ENCODE results near the gene MEIOSIN. TPM values are rescaled to one million over a fixed set of nuclear protein-coding genes. Genes with fewer than 3 reads are reported as not detected.
"Not testable (repeated sequence)": the region's sequence is repeated elsewhere in the genome, so short reads cannot be mapped to it uniquely, and the experiment has no call there.

The MEIOSIN gene, protein sequence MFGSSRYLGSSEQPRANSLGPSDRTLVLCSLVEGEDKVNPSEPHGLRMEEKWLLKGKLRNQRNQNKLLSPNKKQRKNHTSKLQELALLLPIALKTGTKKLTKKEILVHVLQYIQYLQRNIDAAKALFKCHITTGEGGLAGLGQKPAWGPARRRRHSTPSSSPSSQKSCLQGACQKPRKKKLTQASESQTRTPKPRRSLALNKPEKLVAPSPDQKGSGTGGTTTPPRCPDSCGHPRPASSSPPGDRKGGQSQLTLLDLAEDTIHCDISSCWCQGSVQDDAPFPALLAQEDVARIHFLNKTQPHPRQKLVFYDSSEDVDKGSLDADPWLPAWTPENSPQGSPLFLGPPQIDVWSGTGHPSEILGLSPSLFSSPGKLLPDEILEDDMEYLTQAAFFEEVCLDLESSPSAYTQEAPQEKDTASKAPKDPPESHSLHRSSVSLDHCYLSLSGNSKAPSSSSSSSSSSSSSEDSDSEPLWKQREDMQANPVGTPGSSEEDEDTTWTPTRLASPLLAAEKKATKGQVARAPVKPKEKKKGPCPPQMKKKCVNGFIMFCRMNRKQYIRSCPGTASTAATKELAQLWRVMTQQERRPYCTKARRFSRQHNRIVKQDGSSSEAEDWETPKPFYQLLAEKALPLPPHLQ
- total RNA-seq, result not detected
- long read RNA-seq, result 0 reads

DNA sequence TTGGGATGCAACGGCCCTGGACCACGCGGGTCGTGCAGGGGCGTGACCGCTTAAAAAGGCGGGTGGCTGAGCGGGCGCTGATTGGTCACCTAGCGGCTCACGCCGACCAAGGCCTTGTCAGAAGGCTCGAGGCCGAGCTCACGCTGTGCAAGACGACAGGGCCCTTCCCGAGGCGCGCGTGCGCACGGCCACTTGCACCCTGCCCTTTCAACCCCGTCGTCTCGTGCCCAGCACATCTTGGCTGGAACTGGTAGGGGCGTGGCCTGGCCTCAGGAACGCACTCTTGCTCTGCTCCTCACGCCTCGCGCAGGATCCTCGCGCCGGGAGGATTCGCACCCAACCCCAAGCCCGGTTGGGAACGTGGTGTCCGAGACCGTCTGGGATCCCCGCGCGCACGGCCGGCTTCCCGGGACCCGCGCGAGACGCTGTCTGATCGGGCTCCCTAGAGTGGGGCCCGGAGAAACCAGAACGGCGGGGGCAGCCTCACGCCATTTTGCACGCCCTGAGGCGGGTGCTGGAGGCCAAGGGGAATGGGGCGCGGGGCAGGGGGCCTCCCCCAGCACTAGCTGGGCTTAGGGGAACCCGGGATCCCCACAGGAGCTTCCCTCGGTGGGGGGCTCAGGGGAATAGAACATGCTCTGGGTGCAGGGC lies at the start of gene MEIOSIN:
TSS of gene MEIOSIN (plus strand) at position 280 of the 651 bp plus-strand sequence. CDS start 1,938 bp downstream, outside the sequence.
- DNase-seq (no peak), ATAC-seq (ENCODE audit: poor library complexity) (no peak)
- intact Hi-C loops (cut with DNase I), result no loop called here

DNA sequence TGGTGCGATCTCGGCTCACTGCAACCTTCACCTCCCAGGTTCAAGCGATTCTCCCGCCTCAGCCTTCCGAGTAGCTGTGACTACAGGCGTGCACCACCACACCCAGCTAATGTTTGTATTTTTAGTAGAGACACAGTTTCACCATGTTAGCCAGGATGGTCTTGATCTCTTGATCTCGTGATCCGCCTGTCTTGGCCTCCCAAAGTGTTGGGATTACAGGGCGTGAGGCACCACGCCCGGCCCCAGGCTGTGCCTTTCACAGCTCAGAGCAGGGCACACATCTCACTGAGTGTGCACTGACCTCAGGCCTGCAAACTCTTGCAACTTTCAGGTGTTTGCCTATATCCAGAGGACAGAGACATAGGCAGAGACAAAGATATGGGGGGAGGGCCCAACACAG lies 48.2 kb upstream of the MEIOSIN start:
- intact Hi-C loops (cut with DNase I); DNase-seq; ATAC-seq (ENCODE audit: poor library complexity): not testable (repeated sequence)

DNA sequence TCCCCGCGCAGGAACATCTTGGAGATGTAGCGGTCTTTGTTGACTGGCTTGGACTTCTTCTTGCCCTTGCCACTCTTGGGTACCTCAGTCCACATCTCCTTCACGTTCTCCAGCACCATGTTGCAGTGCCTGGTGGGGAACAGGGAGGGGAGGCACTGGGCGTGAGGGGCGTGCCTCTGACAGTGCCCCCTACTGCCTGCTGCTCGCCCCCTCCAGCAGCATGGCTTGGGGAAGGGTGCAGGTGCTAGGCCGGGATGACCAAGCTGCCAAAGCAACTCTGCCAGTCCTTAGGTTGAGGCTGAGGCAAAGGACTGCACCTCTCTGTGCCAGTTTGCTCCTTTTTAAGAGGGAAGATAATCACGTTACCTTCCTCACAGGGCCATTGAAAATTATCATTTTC lies 45.6 kb upstream of the MEIOSIN start:
- intact Hi-C loops (cut with DNase I), result no loop called here
- no peak for DNase-seq
- no peak for ATAC-seq (ENCODE audit: poor library complexity)

DNA sequence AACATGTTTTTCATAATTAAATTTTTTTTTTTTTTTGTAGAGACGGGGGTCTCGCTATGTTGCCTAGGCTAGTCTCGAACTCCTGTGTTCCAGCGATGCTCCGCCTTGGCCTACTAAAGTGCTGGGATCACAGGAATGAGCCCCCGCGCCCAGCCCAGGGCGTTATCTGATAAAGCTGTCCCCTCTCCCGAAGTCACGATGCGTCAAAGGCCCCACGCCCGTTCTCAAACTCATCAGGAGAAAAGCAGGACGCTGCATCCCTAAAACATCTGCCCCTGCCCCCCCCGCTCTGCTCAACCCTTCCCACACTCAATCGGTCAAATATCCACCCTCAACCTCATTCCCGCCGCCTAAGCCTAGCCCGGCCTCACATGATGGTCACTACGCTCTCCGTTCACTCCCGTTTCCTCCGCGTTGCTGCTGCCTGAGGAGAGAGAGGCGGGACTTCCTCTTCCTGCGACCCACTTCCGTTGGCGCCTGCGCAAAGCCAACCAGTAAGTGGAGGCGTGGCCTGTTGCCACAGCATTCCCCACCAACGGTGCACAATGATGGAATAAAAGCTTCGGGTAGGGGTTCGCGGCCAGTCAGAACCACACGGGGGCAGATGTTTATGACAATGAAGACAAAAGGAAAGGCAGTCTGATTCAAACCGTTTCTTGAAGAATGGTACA lies 41.6 kb upstream of the MEIOSIN start, which contains the start of gene SNRPD2:
TSS of gene SNRPD2 (minus strand) at position 438 of the 671 bp plus-strand sequence. CDS start at position 373, 65 bp downstream.
- DNase-seq (peak; percentile 95), ATAC-seq (ENCODE audit: poor library complexity) (peak; percentile 92)
- intact Hi-C loops (cut with DNase I), result no loop called here

DNA sequence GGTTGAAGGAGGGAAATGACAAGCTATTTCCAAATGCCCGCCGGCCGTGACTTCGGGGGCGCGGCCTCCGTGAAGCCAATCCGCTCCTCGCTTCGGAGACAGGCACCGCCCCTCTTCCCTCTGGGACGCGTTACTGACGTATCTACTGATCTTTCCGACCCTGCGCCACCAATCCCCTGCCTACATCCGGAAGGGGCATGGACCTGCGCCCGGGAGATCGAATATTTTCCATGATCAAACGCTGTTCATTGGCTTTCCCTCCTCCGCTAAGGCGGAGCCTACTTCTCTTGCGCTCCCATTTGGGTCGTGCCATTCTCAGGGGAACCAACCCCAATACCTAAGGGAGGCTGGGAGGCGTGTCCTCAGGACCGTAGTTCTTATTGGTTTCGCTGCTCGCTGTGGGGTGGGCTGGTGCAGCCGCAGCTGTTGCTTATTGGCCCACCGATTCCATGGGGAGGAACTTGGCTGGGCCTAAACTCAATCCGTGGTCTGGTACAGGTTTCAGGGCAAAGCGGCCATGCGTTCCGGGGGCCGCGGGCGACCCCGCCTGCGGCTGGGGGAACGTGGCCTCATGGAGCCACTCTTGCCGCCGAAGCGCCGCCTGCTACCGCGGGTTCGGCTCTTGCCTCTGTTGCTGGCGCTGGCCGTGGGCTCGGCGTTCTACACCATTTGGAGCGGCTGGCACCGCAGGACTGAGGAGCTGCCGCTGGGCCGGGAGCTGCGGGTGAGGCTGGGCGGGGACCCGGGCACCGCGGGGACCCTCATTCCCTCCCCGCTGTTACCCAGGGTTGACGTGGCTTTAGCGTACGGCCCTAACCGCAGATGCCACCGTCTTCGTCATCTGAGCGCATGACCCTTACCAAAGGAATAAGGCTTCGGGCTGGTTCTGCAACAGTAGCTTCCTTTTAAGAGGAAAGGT lies 40.8 kb upstream of the MEIOSIN start, which contains the start of gene QPCTL:
TSS of gene QPCTL (plus strand) at position 480 of the 919 bp plus-strand sequence. CDS start at position 518, 38 bp downstream.
- intact Hi-C loops (cut with DNase I), result no loop called here
- DNase-seq (peak; percentile 97), ATAC-seq (ENCODE audit: poor library complexity) (peak; percentile 95)

DNA sequence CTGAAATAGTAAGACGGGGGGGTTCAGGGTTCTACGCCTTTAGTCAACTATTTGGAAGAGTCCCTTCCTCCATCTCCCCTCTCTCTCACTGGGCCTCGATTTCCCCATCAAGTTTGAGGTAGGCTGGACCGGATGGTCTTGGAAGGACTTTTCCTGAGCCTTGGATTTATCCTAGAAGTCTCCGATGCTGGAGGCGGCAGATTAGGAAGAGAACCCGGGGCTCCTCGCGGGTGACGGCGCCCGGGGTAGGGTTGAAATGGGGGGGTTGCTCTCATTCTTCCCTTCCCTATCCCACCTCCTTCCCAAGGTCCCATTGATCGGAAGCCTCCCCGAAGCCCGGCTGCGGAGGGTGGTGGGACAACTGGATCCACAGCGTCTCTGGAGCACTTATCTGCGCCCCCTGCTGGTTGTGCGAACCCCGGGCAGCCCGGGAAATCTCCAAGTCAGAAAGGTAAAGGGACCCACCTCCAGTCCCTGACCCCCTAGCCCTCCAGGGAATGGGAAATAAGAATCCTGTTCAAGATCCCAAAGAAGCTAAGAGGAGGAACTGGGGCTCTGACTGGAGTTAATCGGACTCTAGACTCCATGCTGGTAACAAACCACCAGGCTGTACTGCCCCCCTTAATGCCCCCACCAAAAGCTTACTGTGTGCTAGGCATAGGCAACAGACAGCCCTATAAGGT lies 40.0 kb upstream of the MEIOSIN start:
- DNase-seq (peak; percentile 87), ATAC-seq (ENCODE audit: poor library complexity) (peak; percentile 42)
- intact Hi-C loops (cut with DNase I), result no loop called here

DNA sequence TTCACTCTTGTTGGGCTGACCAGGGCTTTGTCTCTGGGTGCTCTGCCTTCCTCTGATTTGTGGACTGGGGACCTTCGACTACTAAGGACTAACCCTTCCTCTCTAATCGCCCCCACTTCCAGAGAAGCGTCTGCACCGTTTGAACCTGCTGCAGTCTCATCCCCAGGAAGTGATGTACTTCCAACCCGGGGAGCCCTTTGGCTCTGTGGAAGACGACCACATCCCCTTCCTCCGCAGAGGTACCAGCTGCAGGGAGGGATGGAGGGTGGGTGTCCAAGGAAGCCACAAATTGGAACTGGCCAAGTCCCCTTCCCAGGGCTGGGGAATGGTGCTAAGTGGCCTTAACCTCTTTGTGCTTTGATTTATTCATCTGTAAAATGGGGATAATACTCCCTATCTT lies 31.6 kb upstream of the MEIOSIN start:
- DNase-seq, result no peak
- intact Hi-C loops (cut with DNase I), result no loop called here
- no peak for ATAC-seq (ENCODE audit: poor library complexity)

DNA sequence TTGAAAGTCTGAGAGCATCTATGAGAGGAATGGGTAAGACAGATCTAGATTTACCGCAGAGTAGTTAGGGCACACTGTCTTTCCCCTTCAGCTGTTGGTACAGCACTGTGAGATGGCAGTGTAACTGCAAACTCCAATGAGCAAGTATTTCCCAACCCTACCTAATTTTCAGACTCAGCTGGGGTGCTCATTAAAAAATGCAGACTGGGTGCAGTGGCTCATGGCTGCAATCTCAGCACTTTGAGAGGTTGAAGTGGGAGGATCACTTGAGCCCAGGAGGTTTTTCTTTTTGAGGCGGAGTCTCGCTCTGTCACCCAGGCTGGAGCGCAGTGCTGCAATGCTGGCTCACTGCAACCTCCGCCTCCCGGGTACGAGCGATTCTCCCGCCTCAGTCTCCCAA lies 28.1 kb upstream of the MEIOSIN start:
- ATAC-seq (ENCODE audit: poor library complexity), result no peak
- no peak for DNase-seq
- intact Hi-C loops (cut with DNase I), result no loop called here

DNA sequence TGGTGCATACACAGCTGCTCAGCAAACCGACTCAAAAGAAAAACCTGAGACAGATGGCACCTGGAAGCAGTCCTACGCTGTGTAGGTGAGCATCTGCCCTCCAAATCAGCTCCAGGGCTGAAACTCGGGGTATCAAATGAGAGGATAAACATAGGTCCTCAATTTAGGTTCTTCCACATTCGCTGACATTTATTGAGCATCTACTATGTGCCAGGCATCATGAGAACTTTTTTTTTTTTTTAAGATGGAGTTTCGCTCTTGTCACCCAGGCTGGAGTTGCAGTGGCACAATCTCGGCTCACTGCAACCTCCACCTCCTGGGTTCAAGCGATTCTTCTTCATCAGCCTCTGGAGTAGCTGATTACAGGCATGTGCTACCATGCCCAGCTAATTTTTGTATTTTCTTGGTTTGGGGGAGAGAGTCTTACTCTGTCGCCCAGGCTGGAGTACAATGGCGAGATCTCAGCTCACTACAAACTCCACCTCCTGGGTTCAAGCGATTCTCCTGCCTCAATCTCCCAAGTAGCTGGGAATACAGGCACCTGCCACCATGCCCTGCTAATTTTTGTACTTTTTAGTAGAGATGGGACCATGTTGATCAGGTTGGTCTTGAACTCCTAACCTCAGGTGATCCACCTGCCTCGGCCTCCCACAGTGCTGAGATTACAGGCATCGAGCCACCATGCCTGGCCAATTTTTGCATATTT lies 27.4 kb upstream of the MEIOSIN start:
- no peak for DNase-seq
- intact Hi-C loops (cut with DNase I), result no loop called here

DNA sequence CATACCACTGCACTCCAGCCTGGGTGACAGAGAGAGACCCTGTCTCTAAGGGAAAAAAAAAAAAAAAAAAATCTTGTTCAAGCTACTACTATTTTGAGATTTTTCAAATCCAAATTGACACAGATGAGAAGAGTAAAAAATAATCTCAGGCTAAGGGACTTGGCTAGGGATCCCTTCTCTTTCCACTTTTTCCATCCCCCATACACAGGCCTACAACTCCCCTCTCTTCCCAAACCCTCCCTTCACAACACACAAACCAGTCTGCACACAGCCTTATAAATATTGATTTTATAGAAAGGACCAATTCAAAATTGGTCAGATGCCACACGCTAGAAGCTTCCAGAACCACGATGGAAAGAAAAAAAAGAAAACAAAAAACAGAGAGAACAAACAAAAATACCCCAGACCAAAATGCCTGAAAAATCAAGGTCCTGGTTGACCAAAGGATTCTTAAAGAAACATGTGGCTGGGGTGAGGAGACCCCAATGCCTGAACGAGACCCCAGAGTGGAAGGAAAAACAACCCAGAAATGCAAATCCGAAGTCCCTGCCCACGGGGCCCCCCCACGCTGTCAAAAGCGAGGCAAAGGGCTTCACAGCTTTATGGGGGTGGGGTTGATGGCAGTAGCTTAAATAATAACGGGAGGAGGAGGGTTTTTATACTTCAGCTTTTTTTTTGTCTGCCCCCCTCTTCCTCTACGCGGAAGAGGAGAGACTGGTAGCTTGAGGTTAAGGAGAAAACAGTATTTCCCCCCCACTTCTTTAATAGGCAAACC lies 22.7 kb upstream of the MEIOSIN start:
- intact Hi-C loops (cut with DNase I), result no loop called here
- no peak for DNase-seq

More for the DNA sequence above, 27.4 kb upstream of the MEIOSIN start:
- no peak for ATAC-seq (ENCODE audit: poor library complexity)

DNA sequence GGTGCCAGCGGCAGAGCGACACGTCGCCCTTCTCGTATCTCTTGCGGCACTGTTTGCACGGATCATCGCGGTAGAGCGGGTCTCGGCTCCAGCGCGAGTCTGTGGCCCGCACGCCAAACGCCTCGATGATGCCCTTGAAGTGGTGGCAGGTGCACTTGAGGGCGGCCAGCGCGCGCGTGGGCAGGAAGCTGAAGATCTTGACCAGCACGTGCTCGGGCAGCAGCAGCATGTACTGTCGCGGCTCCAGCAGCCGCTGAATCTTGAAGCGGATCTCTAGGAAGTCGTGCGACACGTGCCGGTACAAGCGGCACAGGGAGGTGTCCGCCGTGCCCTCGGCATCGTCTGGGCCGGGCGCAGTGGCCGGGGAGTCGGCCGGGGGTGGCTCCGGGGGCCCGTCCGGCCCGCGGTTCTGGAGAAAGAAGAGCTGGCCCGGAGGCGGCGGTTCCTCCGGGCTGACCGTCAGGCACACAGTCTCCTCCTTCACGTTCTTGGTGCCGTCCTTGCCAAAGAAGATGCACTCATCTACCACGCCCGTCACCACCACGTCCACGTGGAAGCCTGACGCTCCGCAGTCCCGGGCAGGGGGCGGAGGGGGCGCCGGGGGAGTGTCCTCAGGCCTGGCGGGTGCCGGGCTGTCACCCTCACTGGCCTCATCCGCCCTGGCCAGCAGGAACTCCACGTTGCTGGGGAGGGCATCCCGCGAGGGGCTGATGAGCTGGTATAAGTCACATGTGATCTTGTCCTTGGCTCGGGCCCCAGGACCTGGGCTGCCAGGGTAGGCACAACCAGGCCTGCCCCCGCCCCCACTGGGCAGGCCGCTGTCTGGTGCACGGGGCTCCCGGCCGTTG lies 21.2 kb upstream of the MEIOSIN start:
- ATAC-seq (ENCODE audit: poor library complexity), result no peak
- intact Hi-C loops (cut with DNase I), result no loop called here
- DNase-seq, result no peak

More for the DNA sequence above, 22.7 kb upstream of the MEIOSIN start:
- ATAC-seq (ENCODE audit: poor library complexity), result no peak

DNA sequence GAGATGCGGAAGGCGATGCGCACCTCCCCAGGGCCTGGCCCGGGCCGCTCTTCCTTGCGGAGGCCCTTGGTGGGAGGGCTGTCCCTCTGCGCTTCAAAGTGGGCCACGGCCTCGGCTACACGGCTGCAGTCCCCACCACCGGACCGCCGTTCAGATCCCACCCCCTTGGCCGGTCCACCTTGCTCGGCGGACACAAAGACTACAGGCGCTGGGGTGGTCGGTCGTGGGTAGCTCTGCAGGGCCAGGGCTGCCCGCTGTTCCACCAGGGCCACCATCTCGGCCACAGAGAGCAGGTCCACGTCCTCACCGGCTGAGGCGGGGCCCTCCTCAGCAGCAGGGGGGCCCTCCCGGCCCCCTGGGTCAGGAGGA lies 20.6 kb upstream of the MEIOSIN start:
- ATAC-seq (ENCODE audit: poor library complexity) (no peak), DNase-seq (no peak)
- intact Hi-C loops (cut with DNase I), result no loop called here

DNA sequence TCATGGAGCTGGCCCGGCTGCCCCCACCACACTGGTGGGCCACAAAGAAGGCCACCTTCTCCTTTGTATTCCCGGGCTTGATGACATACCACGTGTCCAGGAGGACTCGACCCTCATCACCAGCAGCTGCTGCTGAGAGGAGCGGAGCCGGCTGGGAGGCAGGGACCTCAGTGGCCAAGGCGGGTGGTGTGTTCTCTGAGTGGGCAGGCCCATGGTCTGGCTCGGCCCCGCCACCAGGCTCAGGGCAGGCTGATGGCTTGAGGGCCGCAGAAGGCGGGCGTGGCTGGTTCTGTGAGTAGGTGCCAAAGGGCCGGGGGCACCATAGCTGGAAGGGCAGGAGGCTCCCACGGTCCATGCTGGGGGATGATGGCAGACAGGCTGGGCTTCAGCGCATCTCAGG lies 20.1 kb upstream of the MEIOSIN start:
- no peak for ATAC-seq (ENCODE audit: poor library complexity)
- intact Hi-C loops (cut with DNase I), result no loop called here
- no peak for DNase-seq

DNA sequence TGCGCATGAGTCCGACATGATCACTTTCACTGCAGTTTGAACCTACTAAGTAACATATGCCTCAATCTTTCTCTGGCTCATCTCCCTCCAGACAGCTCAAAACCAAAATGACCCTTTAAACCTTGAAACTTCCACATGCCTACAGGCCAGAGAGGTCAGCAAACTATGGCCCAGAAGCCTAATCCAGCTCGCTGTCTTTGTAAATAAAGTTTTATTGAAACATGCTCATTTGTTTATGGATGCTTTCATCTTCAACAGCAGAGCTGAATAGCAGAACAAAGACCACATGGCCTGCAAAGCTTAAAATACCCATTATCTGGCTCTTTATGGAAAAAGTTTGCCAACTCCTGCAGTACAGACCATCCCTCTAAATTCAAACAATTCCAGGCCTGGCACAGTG lies 18.1 kb upstream of the MEIOSIN start:
- ATAC-seq (ENCODE audit: poor library complexity), result no peak
- no peak for DNase-seq
- intact Hi-C loops (cut with DNase I), result loop anchor here (5.0 kb wide), 1 partner anchor 52 kb away; the partner anchor contains the start of gene SIX5

Measured in Right ventricle myocardium superior (tissue), 1 donor.